UCSD-AML1 (cell line): ENCODE measurements around the gene FGF14.

Experiments used
- DNase-seq: peaks from one replicate; lab custom pipeline; 2025; ENCODE audit not compliant: unreplicated experiment; lab: John Stamatoyannopoulos, UW

FGF14 gene

GRCh38 chr13:101817898-101818297, 584.0 kb downstream of the FGF14 start:
- DNase-seq: no peak

GRCh38 chr13:101811881-101812280, 590.0 kb downstream of the FGF14 start:
- no peak for DNase-seq

- no peak for DNase-seq
These were observed 590.5 kb downstream of the FGF14 start for GRCh38 chr13:101811284-101811839.

- DNase-seq: no peak
These were observed 602.7 kb downstream of the FGF14 start for GRCh38 chr13:101799196-101799595.

- no peak for DNase-seq
These were observed 603.4 kb downstream of the FGF14 start for GRCh38 chr13:101798437-101798836.

- DNase-seq: no peak
These were observed 606.4 kb downstream of the FGF14 start for GRCh38 chr13:101795460-101795859.

- DNase-seq: no peak
These were observed 606.8 kb downstream of the FGF14 start for GRCh38 chr13:101795025-101795424.

- DNase-seq: no peak
These were observed 609.7 kb downstream of the FGF14 start for GRCh38 chr13:101792189-101792588.

- no peak for DNase-seq
These were observed 616.0 kb downstream of the FGF14 start for GRCh38 chr13:101785858-101786257.

- DNase-seq: no peak
These were observed 617.5 kb downstream of the FGF14 start for GRCh38 chr13:101784313-101784712.

- no peak for DNase-seq
These were observed 618.3 kb downstream of the FGF14 start for GRCh38 chr13:101783554-101783953.

GRCh38 chr13:101780211-101780610, 621.6 kb downstream of the FGF14 start:
- DNase-seq: no peak

- DNase-seq: no peak
These were observed 622.7 kb downstream of the FGF14 start for GRCh38 chr13:101779147-101779546.

- DNase-seq: no peak
These were observed 626.6 kb downstream of the FGF14 start for GRCh38 chr13:101775267-101775666.

GRCh38 chr13:101774393-101774792, 627.5 kb downstream of the FGF14 start:
- no peak for DNase-seq

- DNase-seq: no peak
These were observed 628.8 kb downstream of the FGF14 start for GRCh38 chr13:101773062-101773461.

- no peak for DNase-seq
These were observed 634.7 kb downstream of the FGF14 start for GRCh38 chr13:101767131-101767530.

- DNase-seq: no peak
These were observed 638.7 kb downstream of the FGF14 start for GRCh38 chr13:101763191-101763590.

GRCh38 chr13:101757446-101758039, 644.3 kb downstream of the FGF14 start:
- DNase-seq: no peak

GRCh38 chr13:101755228-101755887, 646.5 kb downstream of the FGF14 start:
- DNase-seq: no peak

- no peak for DNase-seq
These were observed 649.4 kb downstream of the FGF14 start for GRCh38 chr13:101752432-101752831.

- DNase-seq: no peak
These were observed 650.4 kb downstream of the FGF14 start for GRCh38 chr13:101751488-101751887.

- no peak for DNase-seq
These were observed 652.3 kb downstream of the FGF14 start for GRCh38 chr13:101749584-101749983.
